Thyroid gland (tissue), 4 donors: ENCODE results near the gene RNF217.

Experiments used
- POLR2A ChIP-seq, 2 donors: fragments of 450-650 bp; IDR thresholded peaks; one replicate each; pipeline ENCODE4 v1.6.1; 2017; ENCODE audit warnings: antibody characterized with exemption in 2 of 2, mild to moderate bottlenecking in 2 of 2, moderate library complexity in 1 of 2
- TF ChIP-seq, protein P1 (sequence below), 6 experiments: fragments of 200-600 bp in 3 of 6; fragments of 450-650 bp in 3 of 6; sonication (generic) in 3 of 6; IDR thresholded peaks; one replicate each; pipeline ENCODE4 v1.5.1; 2016 to 2019; ENCODE audit warnings: antibody characterized with exemption in 6 of 6, mild to moderate bottlenecking in 2 of 6, inconsistent platforms in 1 of 6, moderate library complexity in 1 of 6

- TF ChIP-seq, protein P1, sequence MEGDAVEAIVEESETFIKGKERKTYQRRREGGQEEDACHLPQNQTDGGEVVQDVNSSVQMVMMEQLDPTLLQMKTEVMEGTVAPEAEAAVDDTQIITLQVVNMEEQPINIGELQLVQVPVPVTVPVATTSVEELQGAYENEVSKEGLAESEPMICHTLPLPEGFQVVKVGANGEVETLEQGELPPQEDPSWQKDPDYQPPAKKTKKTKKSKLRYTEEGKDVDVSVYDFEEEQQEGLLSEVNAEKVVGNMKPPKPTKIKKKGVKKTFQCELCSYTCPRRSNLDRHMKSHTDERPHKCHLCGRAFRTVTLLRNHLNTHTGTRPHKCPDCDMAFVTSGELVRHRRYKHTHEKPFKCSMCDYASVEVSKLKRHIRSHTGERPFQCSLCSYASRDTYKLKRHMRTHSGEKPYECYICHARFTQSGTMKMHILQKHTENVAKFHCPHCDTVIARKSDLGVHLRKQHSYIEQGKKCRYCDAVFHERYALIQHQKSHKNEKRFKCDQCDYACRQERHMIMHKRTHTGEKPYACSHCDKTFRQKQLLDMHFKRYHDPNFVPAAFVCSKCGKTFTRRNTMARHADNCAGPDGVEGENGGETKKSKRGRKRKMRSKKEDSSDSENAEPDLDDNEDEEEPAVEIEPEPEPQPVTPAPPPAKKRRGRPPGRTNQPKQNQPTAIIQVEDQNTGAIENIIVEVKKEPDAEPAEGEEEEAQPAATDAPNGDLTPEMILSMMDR (IDR thresholded peaks at IDR 0.05), result no peak
- TF ChIP-seq POLR2A (IDR thresholded peaks at IDR 0.05), result no peak
Measured at GRCh38 chr6:125098253-125098652, 136.0 kb downstream of the RNF217 start.
